ENCODE results near the gene PPP6R3. TPM values are rescaled to one million over a fixed set of nuclear protein-coding genes. Genes with fewer than 3 reads are reported as not detected.

The PPP6R3 gene
- total and polyA plus RNA-seq, 10 of the 15 experiments (the other 5 are each of a cell fraction or from before 2014, with no cell fraction given) = 12.4 to 123 (median 74.1) TPM

GRCh38 chr11:68461575-68461917, 994 bp downstream of the PPP6R3 start:
- ATAC-seq = no peak
- Histone ChIP-seq H3K36me3 (ENCODE audit: control insufficient read depth in 2 of 2, insufficient read depth in 2 of 2, low read length in 1 of 2) (no peaks in the 10 kb centered on the region; a peak in 1 of 4 replicates), H3K27ac (ENCODE audit: control insufficient read depth, insufficient read depth) (peak overlapping the region; percentile 66), H3K4me3 (peak overlapping the region; percentile 83), H2AFZ (ENCODE audit: control insufficient read depth, low read depth, low read length) (no peak overlapping the region), H3K9me3 (replicated peaks; ENCODE audit: control insufficient read depth, insufficient read depth, low read length) (no peaks in the 10 kb centered on the region), H3K79me2 (ENCODE audit: control insufficient read depth, insufficient read depth, low read length) (peaks cover 59% of the 10 kb centered on the region), H3K4me2 (ENCODE audit: control insufficient read depth, insufficient read depth) (peak overlapping the region; percentile 98), H3K9ac (ENCODE audit: control insufficient read depth, insufficient read depth, low read length) (peak overlapping the region; percentile 84), H4K20me1 (ENCODE audit: control insufficient read depth, insufficient read depth) (peaks cover 13% of the 10 kb centered on the region), H3K4me1 (ENCODE audit: control insufficient read depth, insufficient read depth, low read length) (peaks cover 2% of the 10 kb centered on the region; the same call in 1 of the 2 replicates), H3K27me3 (replicated peaks in 1 of 2; ENCODE audit: control insufficient read depth in 2 of 2, insufficient read depth in 2 of 2, low read length in 1 of 2) (no peaks in the 10 kb centered on the region)
- DNase-seq (ENCODE audit: low read depth, low spot score) = no peak
- no peak for FAIRE-seq
- TF ChIP-seq SMARCA5 (IDR thresholded peaks at IDR 0.05) (no peak), NKRF (conservative IDR thresholded peaks at IDR 0.05) (peak; percentile 10; the same call in 1 of the 2 replicates)
- intact Hi-C loops (cut with micrococcal nuclease; ENCODE audit: unreplicated experiment) = loop anchor here (5.0 kb wide), 1 partner anchor 194 kb away; no protein-coding TSS in a partner anchor
- in situ Hi-C loops (cut with MboI) = no loop called here
- WGBS (ENCODE audit: insufficient coverage, insufficient replicate concordance, low lambda C conversion rate, missing lambda C conversion rate) = under 1% methylated on average over 12 of the region's 12 CpGs
- ChIA-PET POLR2A (interaction anchor here (0.5 kb wide), 1 partner anchor 1012 kb away, joined by 4 read pairs; no protein-coding TSS in a partner anchor), CTCF (interaction anchor here (1.3 to 1.4 kb wide), 2 partner anchors 20 to 204 kb away, joined by 3 read pairs; no protein-coding TSS in a partner anchor), SMC1A (ENCODE audit: uncharacterized antibody, unreplicated experiment) (interaction anchor here (1.1 to 1.7 kb wide), 3 partner anchors 27 to 61 kb away, joined by 4 to 5 read pairs (median 4); no protein-coding TSS in a partner anchor), RAD21 (ENCODE audit: unreplicated experiment) (no interaction called here)
- BruUV-seq (replicated peaks) = no TSS peak

- intact Hi-C loops (cut with micrococcal nuclease; ENCODE audit: unreplicated experiment) = loop anchor here (5.0 kb wide), 1 partner anchor 196 kb away; no protein-coding TSS in a partner anchor
- 96% methylated on average over 1 of the region's 1 CpG for WGBS (ENCODE audit: insufficient coverage, insufficient replicate concordance, low lambda C conversion rate, missing lambda C conversion rate)
- CTCF ChIA-PET = interaction anchor here (0.9 kb wide), 1 partner anchor 50 kb away, joined by 3 read pairs; no protein-coding TSS in a partner anchor
- in situ Hi-C loops (cut with MboI) = no loop called here
- Histone ChIP-seq H4K20me1 (ENCODE audit: control insufficient read depth, insufficient read depth) (peaks cover 13% of the 10 kb centered on the region), H3K9me3 (replicated peaks; ENCODE audit: control insufficient read depth, insufficient read depth, low read length) (no peaks in the 10 kb centered on the region), H3K79me2 (ENCODE audit: control insufficient read depth, insufficient read depth, low read length) (peaks cover 78% of the 10 kb centered on the region), H3K36me3 (ENCODE audit: control insufficient read depth in 2 of 2, insufficient read depth in 2 of 2, low read length in 1 of 2) (peaks cover 0 to 3% of the 10 kb centered on the region in 2 experiments; a peak in 1 of 4 replicates), H3K27ac (ENCODE audit: control insufficient read depth, insufficient read depth) (no peak overlapping the region), H3K27me3 (replicated peaks in 1 of 2; ENCODE audit: control insufficient read depth in 2 of 2, insufficient read depth in 2 of 2, low read length in 1 of 2) (no peaks in the 10 kb centered on the region), H2AFZ (ENCODE audit: control insufficient read depth, low read depth, low read length) (no peak overlapping the region), H3K9ac (ENCODE audit: control insufficient read depth, insufficient read depth, low read length) (peak overlapping the region; percentile 21; the same call in 1 of the 2 replicates), H3K4me3 (peak overlapping the region; percentile 8; the same call in 1 of the 2 replicates), H3K4me1 (ENCODE audit: control insufficient read depth, insufficient read depth, low read length) (peaks cover 19% of the 10 kb centered on the region), H3K4me2 (ENCODE audit: control insufficient read depth, insufficient read depth) (peak overlapping the region; percentile 71; the same call in 1 of the 2 replicates)
- RAD21 ChIA-PET (ENCODE audit: unreplicated experiment) = interaction anchor here (1.8 kb wide), 1 partner anchor 35 kb away, joined by 6 read pairs; no protein-coding TSS in a partner anchor
- ATAC-seq = no peak
- BruUV-seq (replicated peaks) = TSS peak; percentile 4
- POLR2A ChIA-PET = interaction anchor here (0.6 kb wide), 1 partner anchor 42 kb away, joined by 6 read pairs; no protein-coding TSS in a partner anchor
- SMC1A ChIA-PET (ENCODE audit: uncharacterized antibody, unreplicated experiment) = interaction anchor here (1.0 kb wide), 2 partner anchors 35 to 81 kb away, joined by 3 to 5 read pairs; no protein-coding TSS in a partner anchor
- no peak for DNase-seq (ENCODE audit: low read depth, low spot score)
- FAIRE-seq = no peak
- TF ChIP-seq RAD51 (IDR thresholded peaks at IDR 0.05) = no peak
- no peak for TF ChIP-seq ETV6 (conservative IDR thresholded peaks at IDR 0.05 in 1 of 2, IDR thresholded peaks at IDR 0.05 in 1 of 2; ENCODE audit: borderline replicate concordance in 1 of 2, low read depth in 1 of 2)
- TF ChIP-seq SIX5 (IDR thresholded peaks at IDR 0.05; ENCODE audit: low read depth, low read length, severe bottlenecking) = no peak
- TF ChIP-seq E2F8 (IDR thresholded peaks at IDR 0.05; ENCODE audit: low read depth, partially characterized antibody) = no peak
- no peak for TF ChIP-seq IRF4 (IDR thresholded peaks at IDR 0.05; ENCODE audit: low read depth, low read length)
- TF ChIP-seq SRF (IDR thresholded peaks at IDR 0.05; ENCODE audit: low read depth in 2 of 2, low read length in 2 of 2) = no peak
- TF ChIP-seq CEBPB (IDR thresholded peaks at IDR 0.05; ENCODE audit: borderline replicate concordance in 1 of 2, low read depth in 2 of 2, low read length in 2 of 2) = no peak
- TF ChIP-seq NR2C1 (IDR thresholded peaks at IDR 0.05) = no peak
- no peak for TF ChIP-seq POLR2A (IDR thresholded peaks at IDR 0.05; ENCODE audit: low read depth, low read length)
- no peak for TF ChIP-seq DPF2 (IDR thresholded peaks at IDR 0.05)
- TF ChIP-seq CREM (IDR thresholded peaks at IDR 0.05; ENCODE audit: low read depth) = no peak
These were observed 3.2 kb downstream of the PPP6R3 start for GRCh38 chr11:68463714-68464113.
